GM21423 (cell line): ENCODE data around the gene NDUFC2.
"Not testable (repeated sequence)": the region's sequence is repeated elsewhere in the genome, so short reads cannot be mapped to it uniquely, and the experiment has no call there.

Experiments
- ATAC-seq: cut with Tn5 transposase; IDR thresholded peaks from one replicate; pipeline ENCODE4 v1.9.1; 2021; ENCODE audit warnings: mild to moderate bottlenecking, moderate library complexity; ENCODE audit not compliant: unreplicated experiment

NDUFC2 gene

GRCh38 chr11:78079232-78080083 is at the start of gene NDUFC2:
NDUFC2 (minus strand) TSS chr11:78079862; CDS start chr11:78079744, 118 bp downstream.
- ATAC-seq, result peak; percentile 74

GRCh38 chr11:78127403-78127802 is 47.7 kb upstream of the NDUFC2 start:
- ATAC-seq, result no peak

- ATAC-seq, result no peak
Measured at GRCh38 chr11:78112582-78113275, 33.1 kb upstream of the NDUFC2 start.

- no peak for ATAC-seq
Measured at GRCh38 chr11:78111298-78111697, 31.6 kb upstream of the NDUFC2 start.

GRCh38 chr11:78110830-78111229 is 31.2 kb upstream of the NDUFC2 start:
- no peak for ATAC-seq

- no peak for ATAC-seq
Measured at GRCh38 chr11:78110351-78110750, 30.7 kb upstream of the NDUFC2 start.

GRCh38 chr11:78109081-78110015 is 29.7 kb upstream of the NDUFC2 start:
- no peak for ATAC-seq

GRCh38 chr11:78100676-78101472 is 21.2 kb upstream of the NDUFC2 start:
- no peak for ATAC-seq

- no peak for ATAC-seq
Measured at GRCh38 chr11:78100261-78100660, 20.6 kb upstream of the NDUFC2 start.

GRCh38 chr11:78099666-78100065 is 20.0 kb upstream of the NDUFC2 start:
- no peak for ATAC-seq

GRCh38 chr11:78097666-78098385 is 18.2 kb upstream of the NDUFC2 start:
- no peak for ATAC-seq

GRCh38 chr11:78094250-78094649 is 14.6 kb upstream of the NDUFC2 start:
- no peak for ATAC-seq

- ATAC-seq, result not testable (repeated sequence)
Measured at GRCh38 chr11:78086521-78087074, 6.9 kb upstream of the NDUFC2 start.

GRCh38 chr11:78085972-78086371 is 6.3 kb upstream of the NDUFC2 start:
- no peak for ATAC-seq

- ATAC-seq, result not testable (repeated sequence)
Measured at GRCh38 chr11:78084506-78084905, 4.8 kb upstream of the NDUFC2 start.

- ATAC-seq, result no peak
Measured at GRCh38 chr11:78083021-78083420, 3.4 kb upstream of the NDUFC2 start.

GRCh38 chr11:78082146-78082545 is 2.5 kb upstream of the NDUFC2 start:
- no peak for ATAC-seq

GRCh38 chr11:78081583-78081982 is 1.9 kb upstream of the NDUFC2 start:
- ATAC-seq, result no peak

- ATAC-seq, result no peak
Measured at GRCh38 chr11:78080818-78081495, 1.3 kb upstream of the NDUFC2 start.
